Smooth muscle cell (in vitro differentiated cells): Measurements from ENCODE around the gene HIVEP3. TPM values are rescaled to one million over a fixed set of nuclear protein-coding genes. Genes with fewer than 3 reads are reported as not detected.

Experiments
- DNase-seq: peaks from one replicate; lab custom pipeline; 2025; ENCODE audit not compliant: unreplicated experiment; lab: John Stamatoyannopoulos, UW
- H2AFZ ChIP-seq: fragments of 200-600 bp; sonication (generic); 2 replicates; pipeline ENCODE4 v1.6.0; 2016; ENCODE audit warnings: antibody characterized with exemption, low read depth, mild to moderate bottlenecking
- H3F3A ChIP-seq: fragments of 200-600 bp; sonication (generic); 2 replicates; pipeline ENCODE4 v1.6.0; 2017; ENCODE audit warnings: antibody characterized with exemption, low read depth
- H3K27ac ChIP-seq: fragments of 200-600 bp; sonication (generic); 2 replicates; pipeline ENCODE4 v1.5.1; 2016; ENCODE audit warnings: low read depth, mild to moderate bottlenecking
- H3K27me3 ChIP-seq: fragments of 200-600 bp; sonication (generic); 2 replicates; pipeline ENCODE4 v1.6.1; 2016; ENCODE audit warnings: low read depth, mild to moderate bottlenecking
- H3K36me3 ChIP-seq: fragments of 200-600 bp; sonication (generic); 2 replicates; pipeline ENCODE4 v1.5.1; 2016; ENCODE audit warnings: low read depth
- H3K4me1 ChIP-seq: fragments of 200-600 bp; sonication (generic); 2 replicates; pipeline ENCODE4 v1.5.1; 2016; ENCODE audit warnings: low read depth
- H3K4me2 ChIP-seq: fragments of 200-600 bp; sonication (generic); 2 replicates; pipeline ENCODE4 v1.6.0; 2016; ENCODE audit warnings: mild to moderate bottlenecking
- H3K4me3 ChIP-seq: fragments of 200-600 bp; sonication (generic); 2 replicates; pipeline ENCODE4 v1.5.1; 2016; ENCODE audit warnings: mild to moderate bottlenecking
- H3K79me2 ChIP-seq: fragments of 200-600 bp; sonication (generic); 2 replicates; pipeline ENCODE4 v1.6.0; 2016; ENCODE audit warnings: low read depth, mild to moderate bottlenecking
- H3K9ac ChIP-seq: fragments of 200-600 bp; sonication (generic); 2 replicates; pipeline ENCODE4 v1.6.0; 2016; ENCODE audit warnings: low read depth
- H3K9me3 ChIP-seq: fragments of 200-600 bp; sonication (generic); replicated peaks from 2 replicates; pipeline ENCODE4 v1.5.1; 2016; ENCODE audit warnings: low read depth
- H4K20me1 ChIP-seq: fragments of 200-600 bp; sonication (generic); 2 replicates; pipeline ENCODE4 v1.6.0; 2016; ENCODE audit warnings: low read depth
- CTCF ChIP-seq: fragments of 200-600 bp; sonication (generic); IDR thresholded peaks from 2 replicates; pipeline ENCODE4 v1.5.1; 2017; ENCODE audit warnings: borderline replicate concordance, mild to moderate bottlenecking, antibody characterized with exemption; ENCODE audit not compliant: insufficient read depth, poor library complexity, severe bottlenecking
- WGBS: methylation state at CpG from one replicate; pipeline ENCODE4 v1.1.7; 2016; ENCODE audit warnings: low lambda C conversion rate; 5-methylcytosine and 5-hydroxymethylcytosine counted together
- polyA plus RNA-seq: library from polyadenylated mRNA; unstranded; fragments of >200 nt; fragmentation: Nextera tagmentation; extraction: Ambion mirVana; gene quantifications from 2 replicates; pipeline ENCODE4 v1.2.1, GENCODE V29; 2016
- total RNA-seq: library from RNA; depleted of rRNA; stranded (reverse); fragments of >200 nt; gene quantifications from 2 replicates; pipeline ENCODE4 v1.2.3, GENCODE V29; 2014

HIVEP3 gene
- total and polyA plus RNA-seq, 2 experiments from 2014 or later = 2.1 to 6.4 TPM

GRCh38 chr1:41915786-41916571, 2.7 kb downstream of the HIVEP3 start:
- Histone ChIP-seq H2AFZ (no peak overlapping the region), H4K20me1 (no peaks in the 10 kb centered on the region), H3K4me3 (no peak overlapping the region), H3K9me3 (no peaks in the 10 kb centered on the region), H3K4me2 (no peak overlapping the region), H3K27me3 (no peaks in the 10 kb centered on the region), H3K79me2 (no peaks in the 10 kb centered on the region), H3K4me1 (peaks cover 25% of the 10 kb centered on the region), H3F3A (peaks cover 7% of the 10 kb centered on the region), H3K36me3 (no peaks in the 10 kb centered on the region), H3K27ac (no peak overlapping the region), H3K9ac (no peak overlapping the region)
- TF ChIP-seq CTCF = no peak
- DNase-seq = no peak
- 90% methylated on average over 4 of the region's 4 CpGs for WGBS

GRCh38 chr1:41914516-41914915, 4.2 kb downstream of the HIVEP3 start:
- no peaks in the 10 kb centered on the region for H3K9me3 ChIP-seq
- H3K4me2 ChIP-seq = no peak overlapping the region
- H3K27ac ChIP-seq = no peak overlapping the region
- H3K36me3 ChIP-seq = no peaks in the 10 kb centered on the region
- H3K79me2 ChIP-seq = no peaks in the 10 kb centered on the region
- WGBS = 92% methylated on average over 3 of the region's 3 CpGs
- no peak overlapping the region for H3K9ac ChIP-seq
- H3F3A ChIP-seq = peaks cover 7% of the 10 kb centered on the region
- H3K27me3 ChIP-seq = no peaks in the 10 kb centered on the region
- no peak for TF ChIP-seq CTCF
- DNase-seq = no peak
- H3K4me1 ChIP-seq = peaks cover 21% of the 10 kb centered on the region
- H2AFZ ChIP-seq = no peak overlapping the region
- H4K20me1 ChIP-seq = no peaks in the 10 kb centered on the region
- H3K4me3 ChIP-seq = no peak overlapping the region

GRCh38 chr1:41913014-41913413, 5.7 kb downstream of the HIVEP3 start:
- peaks cover 8% of the 10 kb centered on the region for H3K4me1 ChIP-seq
- H3K36me3 ChIP-seq = no peaks in the 10 kb centered on the region
- no peak overlapping the region for H2AFZ ChIP-seq
- H3K27me3 ChIP-seq = no peaks in the 10 kb centered on the region
- H3F3A ChIP-seq = no peaks in the 10 kb centered on the region
- H3K4me3 ChIP-seq = no peak overlapping the region
- no peak for TF ChIP-seq CTCF
- no peaks in the 10 kb centered on the region for H4K20me1 ChIP-seq
- no peaks in the 10 kb centered on the region for H3K79me2 ChIP-seq
- no peaks in the 10 kb centered on the region for H3K9me3 ChIP-seq
- H3K9ac ChIP-seq = no peak overlapping the region
- H3K27ac ChIP-seq = no peak overlapping the region
- WGBS = 92% methylated on average over 1 of the region's 1 CpG
- no peak overlapping the region for H3K4me2 ChIP-seq
- DNase-seq = no peak

- H3K4me3 ChIP-seq = no peak overlapping the region
- H3K4me1 ChIP-seq = no peaks in the 10 kb centered on the region
- 78% methylated on average over 3 of the region's 3 CpGs for WGBS
- no peaks in the 10 kb centered on the region for H3K36me3 ChIP-seq
- no peaks in the 10 kb centered on the region for H4K20me1 ChIP-seq
- H3K9me3 ChIP-seq = no peaks in the 10 kb centered on the region
- H3K4me2 ChIP-seq = no peak overlapping the region
- no peak for TF ChIP-seq CTCF
- H3K79me2 ChIP-seq = no peaks in the 10 kb centered on the region
- no peaks in the 10 kb centered on the region for H3F3A ChIP-seq
- DNase-seq = no peak
- H3K9ac ChIP-seq = no peak overlapping the region
- no peaks in the 10 kb centered on the region for H3K27me3 ChIP-seq
- H2AFZ ChIP-seq = no peak overlapping the region
- H3K27ac ChIP-seq = no peak overlapping the region
Observed at GRCh38 chr1:41908288-41908895, 10.3 kb downstream of the HIVEP3 start.
